Measurements from ENCODE around the gene MAPKAP1.

Gene MAPKAP1

DNA sequence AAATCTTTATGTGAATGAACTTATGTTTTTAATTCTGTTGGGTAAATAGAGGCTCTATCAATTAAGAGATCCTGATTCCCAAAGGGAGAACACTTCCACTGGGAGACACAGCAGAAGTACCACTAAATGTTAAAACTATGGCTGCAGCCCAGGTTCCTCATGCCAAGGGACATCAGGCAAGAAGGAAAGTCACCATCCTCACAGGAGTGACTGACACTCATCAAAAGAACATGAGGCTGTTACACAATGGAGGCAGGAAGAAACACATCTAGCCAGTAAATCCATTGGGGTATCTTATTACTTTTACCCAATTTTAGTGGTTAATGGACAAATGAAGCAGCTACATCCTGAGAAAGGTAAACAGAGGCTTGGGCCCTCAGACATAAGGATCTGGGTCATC lies 94.4 kb downstream of the MAPKAP1 start:
- no peak for DNase-seq (ENCODE audit: insufficient read length)
- no peak for FAIRE-seq
- TF ChIP-seq POLR2AphosphoS5 (IDR thresholded peaks at IDR 0.05; ENCODE audit: low read depth, low read length) (no peak), POLR2A (IDR thresholded peaks at IDR 0.05; ENCODE audit: low read depth, low read length) (no peak), TAF1 (IDR thresholded peaks at IDR 0.05; ENCODE audit: borderline replicate concordance, low read depth, low read length) (no peak)

DNA sequence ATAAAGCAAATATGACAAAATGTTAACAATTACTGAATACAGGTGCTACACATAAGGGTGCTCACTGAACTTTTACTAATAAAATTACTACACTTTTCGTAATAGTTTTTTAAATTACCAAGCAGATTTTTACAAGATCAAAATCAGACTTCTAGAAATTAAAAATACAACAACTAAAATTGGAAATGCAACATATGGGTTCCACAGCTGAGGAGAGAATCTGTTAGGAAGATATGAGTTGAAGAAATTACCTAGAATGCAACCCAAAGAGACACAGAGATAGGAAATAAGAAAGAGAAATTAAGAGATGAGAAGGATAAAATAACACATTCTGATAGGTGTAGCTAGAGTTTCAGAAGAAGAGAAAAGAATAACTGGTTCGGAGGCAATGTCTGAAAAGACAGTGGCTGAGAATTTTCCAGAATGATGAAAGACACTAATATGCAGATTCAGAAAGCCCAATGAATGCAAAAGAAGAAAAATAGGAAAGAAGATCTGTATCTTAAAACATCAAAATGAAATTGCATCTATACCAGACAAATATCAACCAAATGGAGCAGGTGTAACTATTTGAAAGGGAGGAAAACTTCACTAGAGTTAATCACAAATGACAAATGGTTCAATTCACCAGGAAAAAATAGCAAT lies 95.8 kb downstream of the MAPKAP1 start:
- FAIRE-seq, result no peak

DNA sequence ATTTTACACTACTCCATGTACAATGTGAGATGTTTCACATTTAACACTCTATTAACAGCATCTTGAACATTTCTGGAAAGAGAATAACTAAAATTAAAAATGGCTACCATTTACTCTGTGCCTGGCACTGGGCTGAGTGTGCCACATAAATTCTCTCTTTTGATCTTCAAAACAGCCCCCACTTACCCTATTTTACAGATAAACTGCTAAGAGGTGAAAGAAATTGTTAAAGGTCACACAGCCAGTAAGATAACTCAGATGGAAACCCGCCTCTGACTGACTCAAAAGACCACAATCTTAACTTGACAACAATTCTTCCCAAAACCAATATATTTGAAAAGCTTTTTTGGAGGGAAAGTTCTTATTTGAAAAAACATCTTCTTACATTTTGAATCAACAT lies 97.3 kb downstream of the MAPKAP1 start:
- no peak for FAIRE-seq
- TF ChIP-seq POLR2AphosphoS5 (IDR thresholded peaks at IDR 0.05; ENCODE audit: low read depth, low read length) (no peak), POLR2A (IDR thresholded peaks at IDR 0.05; ENCODE audit: low read depth, low read length) (no peak), TAF1 (IDR thresholded peaks at IDR 0.05; ENCODE audit: borderline replicate concordance, low read depth, low read length) (no peak)
- no peak for DNase-seq (ENCODE audit: insufficient read length)

More for the DNA sequence above, 95.8 kb downstream of the MAPKAP1 start:
- DNase-seq (ENCODE audit: insufficient read length), result no peak
- TF ChIP-seq TAF1 (IDR thresholded peaks at IDR 0.05; ENCODE audit: borderline replicate concordance, low read depth, low read length) (no peak), POLR2A (IDR thresholded peaks at IDR 0.05; ENCODE audit: low read depth, low read length) (no peak), POLR2AphosphoS5 (IDR thresholded peaks at IDR 0.05; ENCODE audit: low read depth, low read length) (no peak)

DNA sequence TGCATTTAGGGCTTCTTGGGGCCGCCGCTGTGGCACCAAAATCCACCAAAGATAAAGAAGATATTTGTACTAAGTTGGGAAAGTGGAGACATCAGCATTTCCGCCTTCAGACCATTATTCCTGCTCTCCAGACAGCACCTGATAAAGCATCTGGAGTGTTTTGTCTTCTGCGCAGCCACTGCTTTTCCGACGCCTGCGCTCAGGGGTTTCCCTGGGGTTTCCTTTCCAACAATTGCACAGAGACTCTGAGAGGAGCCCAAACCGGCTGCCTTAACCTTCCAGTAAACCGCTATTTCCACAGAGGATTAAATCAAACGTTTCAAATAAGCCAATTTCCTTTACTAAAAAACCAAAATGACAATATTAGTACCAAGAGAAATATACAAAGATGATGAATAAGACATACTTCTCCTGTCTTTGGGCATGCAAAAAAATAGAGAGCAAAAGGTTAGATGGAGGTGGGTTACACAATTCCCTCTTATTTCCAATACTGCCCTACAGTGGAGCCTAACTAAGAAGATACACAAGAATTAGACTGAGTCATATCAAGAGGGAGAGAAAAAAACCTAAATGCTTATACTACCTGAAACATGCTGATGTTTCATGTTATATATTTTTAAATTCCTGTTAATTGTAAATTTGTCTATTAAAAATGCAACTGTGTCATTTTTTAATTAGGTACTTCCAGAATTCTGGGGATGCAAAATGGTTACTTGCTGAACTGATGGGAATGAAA lies 98.4 kb downstream of the MAPKAP1 start:
- FAIRE-seq (no peak), DNase-seq (ENCODE audit: insufficient read length) (no peak)
- no peak for TF ChIP-seq POLR2AphosphoS5 (IDR thresholded peaks at IDR 0.05; ENCODE audit: low read depth, low read length)
- TF ChIP-seq POLR2A (IDR thresholded peaks at IDR 0.05; ENCODE audit: low read depth, low read length), result no peak
- TF ChIP-seq TAF1 (IDR thresholded peaks at IDR 0.05; ENCODE audit: borderline replicate concordance, low read depth, low read length), result no peak

DNA sequence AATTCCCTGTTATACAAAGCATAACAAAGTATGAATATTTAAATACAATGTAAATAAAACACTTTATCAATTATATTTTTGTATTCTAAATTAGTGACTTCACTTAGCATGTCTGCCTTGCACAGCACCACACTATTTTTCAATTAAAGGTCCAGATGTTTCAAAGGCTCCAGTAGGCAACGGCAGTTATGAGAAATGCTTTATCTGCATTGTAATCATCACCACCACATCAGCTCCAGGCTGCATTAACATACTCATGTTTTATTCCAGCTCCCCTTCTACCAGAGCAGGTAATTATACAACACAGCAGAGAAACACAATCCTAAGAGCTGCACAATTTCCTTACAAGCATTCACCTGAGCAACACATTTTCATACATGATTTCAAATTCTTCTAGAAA lies 102.8 kb downstream of the MAPKAP1 start:
- FAIRE-seq (no peak), DNase-seq (ENCODE audit: insufficient read length) (no peak)
- TF ChIP-seq POLR2A (IDR thresholded peaks at IDR 0.05; ENCODE audit: low read depth, low read length) (no peak), TAF1 (IDR thresholded peaks at IDR 0.05; ENCODE audit: borderline replicate concordance, low read depth, low read length) (no peak), POLR2AphosphoS5 (IDR thresholded peaks at IDR 0.05; ENCODE audit: low read depth, low read length) (no peak)

DNA sequence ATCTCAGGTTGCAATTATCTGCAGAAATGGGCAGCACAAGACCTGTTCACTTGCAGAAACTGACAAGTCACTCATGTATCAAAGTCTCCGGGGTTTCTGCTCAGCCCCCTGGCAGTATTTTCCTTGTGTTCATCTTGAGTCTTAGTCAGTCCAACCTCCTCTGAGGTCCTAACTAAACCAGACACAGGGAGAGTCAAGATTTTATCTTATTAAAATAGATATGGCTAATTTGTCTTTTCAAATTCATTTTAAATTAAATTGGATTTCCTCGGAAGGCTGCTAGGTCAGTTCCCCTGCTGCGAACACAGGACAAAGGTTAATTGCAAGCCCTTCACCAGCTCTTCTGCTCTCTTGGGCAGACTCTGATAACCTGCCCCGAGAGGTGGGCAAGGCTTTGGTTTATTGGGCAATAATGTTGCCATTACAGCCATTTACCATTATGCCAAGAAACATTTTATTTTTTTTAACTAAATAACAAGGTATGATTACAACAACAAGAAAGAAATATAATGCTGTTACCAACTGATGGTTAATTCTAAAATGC lies 103.5 kb downstream of the MAPKAP1 start:
- no peak for TF ChIP-seq POLR2AphosphoS5 (IDR thresholded peaks at IDR 0.05; ENCODE audit: low read depth, low read length)
- no peak for TF ChIP-seq POLR2A (IDR thresholded peaks at IDR 0.05; ENCODE audit: low read depth, low read length)
- TF ChIP-seq TAF1 (IDR thresholded peaks at IDR 0.05; ENCODE audit: borderline replicate concordance, low read depth, low read length), result no peak
- FAIRE-seq, result no peak

DNA sequence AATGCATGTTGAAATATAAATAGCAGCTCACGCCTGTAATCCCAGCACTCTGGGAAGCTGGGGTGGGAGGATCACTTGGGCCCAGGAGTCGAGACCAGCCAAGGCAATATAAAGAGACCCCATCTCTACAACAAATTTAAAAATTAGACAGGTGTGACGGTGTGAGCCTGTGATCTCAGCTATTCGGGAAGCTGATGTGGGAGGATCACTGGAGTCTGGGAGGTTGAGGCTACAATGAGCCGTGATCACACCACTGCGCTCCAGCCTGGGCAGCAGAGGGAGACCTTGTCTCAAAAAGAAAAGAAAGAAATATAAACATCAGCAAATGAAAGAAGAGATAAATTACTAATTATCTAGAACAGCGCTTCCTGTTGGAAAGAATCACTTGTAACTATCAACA lies 105.0 kb downstream of the MAPKAP1 start:
- TF ChIP-seq POLR2A (IDR thresholded peaks at IDR 0.05; ENCODE audit: low read depth, low read length) (no peak), TAF1 (IDR thresholded peaks at IDR 0.05; ENCODE audit: borderline replicate concordance, low read depth, low read length) (no peak), POLR2AphosphoS5 (IDR thresholded peaks at IDR 0.05; ENCODE audit: low read depth, low read length) (no peak)
- FAIRE-seq (no peak), DNase-seq (ENCODE audit: insufficient read length) (no peak)

More for the DNA sequence above, 103.5 kb downstream of the MAPKAP1 start:
- no peak for DNase-seq (ENCODE audit: insufficient read length)

DNA sequence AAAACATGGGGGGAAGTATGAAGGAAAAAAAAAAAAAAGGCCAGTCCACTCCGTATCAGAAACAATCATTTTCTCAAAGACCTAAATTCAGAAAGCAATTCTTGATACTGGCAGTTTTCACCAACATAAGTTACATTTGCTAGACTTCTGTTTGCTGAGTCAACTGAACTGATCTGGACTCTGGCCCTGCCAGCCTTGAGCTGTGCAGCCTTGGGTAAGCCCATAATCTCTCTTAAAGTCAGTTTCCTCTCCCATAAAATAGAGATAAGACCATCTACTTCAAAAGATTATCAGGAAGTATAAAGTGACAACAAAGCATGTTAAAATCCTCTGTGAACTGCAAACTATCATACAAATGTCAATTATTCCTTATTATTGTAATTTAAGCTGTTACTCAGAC lies 106.8 kb downstream of the MAPKAP1 start:
- no peak for DNase-seq (ENCODE audit: insufficient read length)
- TF ChIP-seq POLR2A (IDR thresholded peaks at IDR 0.05; ENCODE audit: low read depth, low read length), result no peak
- TF ChIP-seq TAF1 (IDR thresholded peaks at IDR 0.05; ENCODE audit: borderline replicate concordance, low read depth, low read length), result no peak
- TF ChIP-seq POLR2AphosphoS5 (IDR thresholded peaks at IDR 0.05; ENCODE audit: low read depth, low read length), result no peak
- FAIRE-seq, result no peak

DNA sequence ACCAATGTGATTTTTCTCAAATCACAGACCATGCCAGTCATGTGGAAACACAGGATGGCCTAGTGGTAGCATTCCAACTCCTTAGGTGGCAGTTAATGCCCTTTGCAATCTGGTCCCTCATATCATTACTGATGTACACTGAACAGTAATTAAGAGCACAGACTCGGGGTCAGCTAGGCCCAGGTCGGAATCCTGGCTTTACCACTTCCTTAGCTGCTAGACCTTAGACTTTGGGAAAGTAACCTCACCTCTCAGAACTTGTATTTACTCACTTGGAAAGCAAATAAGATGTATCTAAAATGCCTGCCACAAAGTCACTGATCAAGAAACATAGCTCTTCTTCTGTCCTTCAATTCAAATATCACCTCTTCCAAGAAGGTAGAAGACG lies 112.8 kb downstream of the MAPKAP1 start:
- DNase-seq (ENCODE audit: insufficient read length) (no peak), FAIRE-seq (no peak)

DNA sequence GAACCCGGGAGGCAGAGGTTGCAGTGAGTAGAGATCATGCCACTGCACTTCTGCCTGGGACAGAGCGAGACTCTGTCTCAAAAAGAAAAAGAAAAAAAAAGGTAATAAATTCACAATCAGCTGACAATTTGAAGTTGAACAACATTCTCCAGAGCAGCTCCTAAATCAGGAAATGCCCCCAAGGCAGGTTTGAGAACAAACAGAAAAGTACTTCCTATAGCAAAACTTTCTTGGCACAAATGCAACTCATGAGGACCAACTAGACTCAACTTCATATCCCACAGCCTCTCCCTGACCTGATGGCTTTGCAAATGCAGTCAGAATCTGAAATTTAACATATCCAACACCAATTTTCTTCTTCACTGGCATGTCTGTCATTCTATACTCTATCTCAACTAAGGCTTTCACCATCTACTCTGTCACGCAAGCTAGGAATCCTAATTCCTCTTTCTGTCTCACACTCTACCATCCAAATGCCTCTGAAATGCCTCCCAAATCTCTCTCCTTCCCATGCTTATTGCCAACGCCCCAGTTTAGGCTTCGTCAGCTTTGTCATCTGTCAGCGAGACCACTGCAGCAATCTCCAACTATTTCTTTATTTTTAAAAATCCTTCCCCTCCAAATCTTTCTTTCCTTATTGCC lies 113.3 kb downstream of the MAPKAP1 start:
- FAIRE-seq (no peak), DNase-seq (ENCODE audit: insufficient read length) (no peak)

More for the DNA sequence above, 112.8 kb downstream of the MAPKAP1 start:
- TF ChIP-seq POLR2AphosphoS5 (IDR thresholded peaks at IDR 0.05; ENCODE audit: low read depth, low read length) (no peak), TAF1 (IDR thresholded peaks at IDR 0.05; ENCODE audit: borderline replicate concordance, low read depth, low read length) (no peak), POLR2A (IDR thresholded peaks at IDR 0.05; ENCODE audit: low read depth, low read length) (no peak)

DNA sequence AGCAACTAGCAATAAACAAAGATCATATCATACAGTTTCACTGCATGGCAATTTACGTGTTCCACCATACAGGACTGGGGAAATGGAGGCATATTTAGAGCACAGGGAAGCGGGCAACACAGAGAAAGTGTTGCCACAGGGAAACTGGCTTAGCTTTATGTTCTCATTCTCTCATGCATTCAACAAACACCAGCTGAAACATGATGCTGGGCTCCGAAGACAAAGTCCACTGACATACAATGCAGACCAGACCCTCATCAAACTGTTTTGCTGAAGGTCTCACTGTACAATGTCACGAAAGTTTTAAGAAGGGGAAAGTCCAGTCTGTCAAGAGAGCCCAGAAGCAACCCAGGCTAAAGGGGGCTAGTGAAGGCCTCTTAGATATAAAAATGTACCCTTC lies 115.1 kb downstream of the MAPKAP1 start:
- FAIRE-seq (no peak), DNase-seq (ENCODE audit: insufficient read length) (no peak)
- TF ChIP-seq POLR2AphosphoS5 (IDR thresholded peaks at IDR 0.05; ENCODE audit: low read depth, low read length), result no peak

More for the DNA sequence above, 113.3 kb downstream of the MAPKAP1 start:
- TF ChIP-seq POLR2A (IDR thresholded peaks at IDR 0.05; ENCODE audit: low read depth, low read length) (no peak), TAF1 (IDR thresholded peaks at IDR 0.05; ENCODE audit: borderline replicate concordance, low read depth, low read length) (no peak), POLR2AphosphoS5 (IDR thresholded peaks at IDR 0.05; ENCODE audit: low read depth, low read length) (no peak)
